HG02852 (cell line): ENCODE data around the gene SLCO6A1.
A peak's percentile ranks its signal among the peaks of the same experiment; 100 is the strongest.
"Not testable (repeated sequence)": the region's sequence is repeated elsewhere in the genome, so short reads cannot be mapped to it uniquely, and the experiment has no call there.

ENCODE experiments used
- ATAC-seq: cut with Tn5 transposase; IDR thresholded peaks from one replicate; pipeline ENCODE4 v1.9.1; 2021; ENCODE audit warnings: mild to moderate bottlenecking, moderate library complexity; ENCODE audit not compliant: unreplicated experiment

Gene SLCO6A1, protein sequence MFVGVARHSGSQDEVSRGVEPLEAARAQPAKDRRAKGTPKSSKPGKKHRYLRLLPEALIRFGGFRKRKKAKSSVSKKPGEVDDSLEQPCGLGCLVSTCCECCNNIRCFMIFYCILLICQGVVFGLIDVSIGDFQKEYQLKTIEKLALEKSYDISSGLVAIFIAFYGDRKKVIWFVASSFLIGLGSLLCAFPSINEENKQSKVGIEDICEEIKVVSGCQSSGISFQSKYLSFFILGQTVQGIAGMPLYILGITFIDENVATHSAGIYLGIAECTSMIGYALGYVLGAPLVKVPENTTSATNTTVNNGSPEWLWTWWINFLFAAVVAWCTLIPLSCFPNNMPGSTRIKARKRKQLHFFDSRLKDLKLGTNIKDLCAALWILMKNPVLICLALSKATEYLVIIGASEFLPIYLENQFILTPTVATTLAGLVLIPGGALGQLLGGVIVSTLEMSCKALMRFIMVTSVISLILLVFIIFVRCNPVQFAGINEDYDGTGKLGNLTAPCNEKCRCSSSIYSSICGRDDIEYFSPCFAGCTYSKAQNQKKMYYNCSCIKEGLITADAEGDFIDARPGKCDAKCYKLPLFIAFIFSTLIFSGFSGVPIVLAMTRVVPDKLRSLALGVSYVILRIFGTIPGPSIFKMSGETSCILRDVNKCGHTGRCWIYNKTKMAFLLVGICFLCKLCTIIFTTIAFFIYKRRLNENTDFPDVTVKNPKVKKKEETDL

DNA sequence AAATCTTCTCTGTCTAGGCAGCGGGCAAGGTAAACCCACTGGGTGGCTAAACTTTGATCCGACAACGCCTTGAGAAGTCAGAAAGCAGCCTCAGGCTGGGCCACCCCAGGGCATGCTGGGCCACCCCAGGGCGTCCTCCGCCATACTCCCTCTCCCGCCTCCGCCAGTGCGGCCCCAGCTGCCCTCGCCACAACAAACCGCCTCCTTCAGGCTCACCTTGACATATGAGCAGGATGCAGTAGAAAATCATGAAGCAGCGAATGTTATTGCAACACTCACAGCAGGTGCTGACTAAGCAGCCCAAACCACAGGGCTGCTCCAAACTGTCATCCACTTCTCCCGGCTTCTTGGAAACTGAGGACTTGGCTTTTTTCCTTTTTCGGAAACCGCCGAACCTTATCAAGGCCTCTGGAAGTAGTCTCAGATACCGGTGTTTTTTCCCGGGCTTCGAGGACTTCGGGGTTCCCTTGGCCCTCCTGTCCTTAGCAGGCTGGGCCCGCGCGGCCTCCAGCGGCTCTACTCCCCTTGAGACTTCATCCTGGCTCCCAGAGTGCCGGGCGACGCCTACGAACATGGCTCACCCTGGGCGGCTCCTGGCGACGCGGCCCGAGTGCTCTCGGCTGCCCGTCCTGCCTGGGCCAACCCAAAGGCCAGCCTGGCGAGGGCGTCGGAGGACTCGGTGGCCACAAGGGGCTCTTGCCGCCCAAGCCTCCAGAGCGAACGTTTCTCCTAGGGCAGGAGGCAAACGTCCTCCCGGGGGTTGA is at the start of gene SLCO6A1:
SLCO6A1 (minus strand) TSS at position 731 of the 764 bp plus-strand sequence; CDS start at position 574, 157 bp downstream.
- ATAC-seq: no peak

DNA sequence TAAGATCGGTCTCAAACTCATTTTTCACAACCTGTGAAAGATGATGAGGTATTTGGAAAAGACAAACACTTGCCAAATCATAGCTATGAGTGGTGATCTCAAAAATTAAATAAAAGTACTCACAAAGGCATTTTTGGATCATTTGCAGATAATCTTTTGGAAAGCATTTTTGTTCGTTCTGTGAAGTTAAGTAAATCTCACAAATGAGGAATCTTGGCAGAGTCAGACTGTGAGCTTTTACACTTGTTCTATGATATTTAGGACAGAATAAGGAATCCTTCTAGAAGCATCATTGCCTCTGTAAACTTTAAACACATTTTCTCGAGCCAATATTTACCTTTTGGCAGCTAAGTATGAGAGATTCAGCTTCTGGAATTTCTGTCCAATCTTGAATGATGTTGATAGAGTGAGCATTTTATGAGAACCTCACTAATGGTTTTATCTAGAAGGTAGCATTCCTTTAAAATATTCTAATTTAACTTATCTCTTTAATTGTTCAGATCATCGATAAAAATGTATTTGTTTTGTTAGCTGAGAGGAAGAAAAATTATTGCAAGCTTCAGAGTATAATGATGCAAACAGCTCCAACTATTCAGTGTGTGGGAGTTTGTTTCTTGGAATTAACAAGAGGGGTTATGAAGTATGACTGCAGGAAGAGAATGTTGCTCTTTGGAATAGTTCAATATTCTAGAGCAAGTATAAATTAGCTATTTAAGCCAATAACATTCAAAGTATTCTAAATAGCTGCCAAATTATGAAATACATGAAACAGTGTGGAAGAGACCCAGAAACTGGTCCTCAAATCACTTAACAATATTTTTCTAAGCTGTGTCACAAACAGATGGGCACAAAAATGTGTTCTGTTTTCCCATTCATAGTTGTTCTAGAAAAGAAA is 48.6 kb upstream of the SLCO6A1 start:
- ATAC-seq: no peak

DNA sequence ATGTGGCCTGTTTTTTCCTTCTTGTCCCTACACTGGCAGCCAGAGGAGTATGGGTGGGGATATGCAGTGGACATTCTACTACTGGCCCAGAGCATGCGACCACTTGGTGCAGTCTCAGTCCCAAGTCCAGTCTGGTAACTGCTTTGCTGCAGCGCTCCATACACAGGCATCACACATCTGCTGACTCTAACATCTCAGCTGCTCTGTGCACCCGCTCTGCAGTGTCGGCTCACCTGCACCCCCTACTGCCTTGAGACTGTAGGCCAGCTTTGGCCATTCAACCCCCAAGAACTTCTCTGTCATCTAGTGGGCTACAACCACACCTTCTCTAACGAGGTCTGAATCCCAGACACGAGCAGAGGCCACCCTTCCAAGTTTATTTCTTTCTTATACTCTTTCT is 46.4 kb upstream of the SLCO6A1 start:
- peak; percentile 63 for ATAC-seq

DNA sequence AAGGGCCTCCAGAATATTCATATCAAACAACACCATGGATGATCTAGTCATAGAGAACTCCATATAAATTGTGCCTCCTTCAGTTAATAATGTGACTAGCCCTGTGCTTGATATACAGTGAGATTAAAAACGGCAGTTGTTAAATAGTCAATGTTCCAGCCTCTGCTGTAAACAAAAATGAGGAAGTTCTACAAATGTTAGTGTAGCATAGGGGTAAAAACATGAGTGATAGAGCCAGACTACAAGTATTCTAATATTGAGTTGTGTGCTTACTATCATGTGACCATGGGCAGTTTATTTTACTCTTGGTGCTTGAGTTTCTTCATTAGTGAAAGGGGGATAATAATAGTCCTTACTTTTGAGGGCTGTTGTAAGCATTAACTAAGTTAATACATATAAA is 43.3 kb upstream of the SLCO6A1 start:
- no peak for ATAC-seq

DNA sequence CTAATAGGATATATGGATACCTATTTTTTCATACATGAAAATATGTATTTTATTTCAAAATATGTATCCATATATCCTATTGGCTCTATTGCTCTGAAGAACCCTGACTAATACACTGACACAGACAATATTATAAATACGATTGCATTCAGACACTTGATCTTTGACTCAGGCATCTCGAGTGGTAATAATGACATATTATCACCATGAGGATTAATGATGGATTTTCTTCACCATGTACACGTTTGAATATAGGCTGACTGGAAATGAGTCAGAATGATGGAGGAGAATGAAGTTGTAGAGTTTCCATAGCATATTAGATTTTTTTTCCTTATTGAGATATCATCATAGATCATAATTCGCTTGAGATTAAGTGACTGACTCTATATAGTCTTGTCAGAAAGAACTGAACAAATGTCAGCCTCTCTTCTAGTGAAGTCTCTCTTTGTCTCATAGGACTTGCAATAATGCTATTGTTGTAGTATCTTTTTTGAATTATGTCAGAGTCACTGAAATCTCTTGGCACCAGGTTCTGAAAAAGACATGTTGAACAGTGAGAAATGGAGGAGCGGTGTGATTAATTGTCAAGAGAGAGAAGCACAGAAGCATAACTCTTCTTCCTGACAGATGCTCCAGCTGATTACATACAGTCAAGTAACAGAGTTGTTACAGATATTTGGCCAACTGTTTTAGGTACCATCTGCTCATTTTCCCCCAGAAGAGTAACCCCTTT is 41.4 kb upstream of the SLCO6A1 start:
- no peak for ATAC-seq

DNA sequence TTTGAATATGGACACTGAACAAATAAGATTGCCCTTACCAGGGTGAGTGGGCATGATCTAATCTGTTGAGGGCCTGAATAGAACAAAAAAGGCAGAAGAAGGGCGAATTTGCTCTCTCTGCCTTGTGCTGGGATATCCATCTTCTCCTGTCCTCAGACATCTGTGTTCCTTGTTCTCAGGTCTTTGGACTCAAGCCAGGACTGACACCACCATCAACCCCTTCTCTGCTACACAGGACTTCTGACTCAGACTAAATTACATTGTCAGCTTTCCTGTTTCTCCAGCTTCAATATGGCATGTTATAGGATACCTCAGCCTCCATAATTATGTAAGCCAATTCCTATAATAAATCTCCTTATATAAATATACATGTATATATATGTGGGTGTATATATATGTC is 40.8 kb upstream of the SLCO6A1 start:
- no peak for ATAC-seq

DNA sequence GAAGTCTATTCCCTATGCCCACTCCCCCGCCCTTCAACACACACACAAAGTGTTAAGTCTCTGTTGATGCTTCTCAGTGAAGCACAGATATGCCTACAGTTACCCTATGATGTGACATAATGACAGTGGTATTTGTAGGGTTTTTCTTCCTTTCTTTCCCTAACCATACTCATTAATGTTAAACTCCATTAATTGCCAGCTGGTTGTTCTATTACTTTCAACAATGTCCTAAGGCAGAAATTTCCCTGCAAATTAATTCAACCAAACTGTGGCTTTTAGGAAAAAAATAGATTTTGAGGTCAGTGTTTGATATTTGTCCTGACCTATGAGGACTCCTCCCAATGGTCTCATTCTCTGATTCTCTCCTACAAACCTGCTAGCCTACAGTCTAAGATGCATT is 38.2 kb upstream of the SLCO6A1 start:
- no peak for ATAC-seq

DNA sequence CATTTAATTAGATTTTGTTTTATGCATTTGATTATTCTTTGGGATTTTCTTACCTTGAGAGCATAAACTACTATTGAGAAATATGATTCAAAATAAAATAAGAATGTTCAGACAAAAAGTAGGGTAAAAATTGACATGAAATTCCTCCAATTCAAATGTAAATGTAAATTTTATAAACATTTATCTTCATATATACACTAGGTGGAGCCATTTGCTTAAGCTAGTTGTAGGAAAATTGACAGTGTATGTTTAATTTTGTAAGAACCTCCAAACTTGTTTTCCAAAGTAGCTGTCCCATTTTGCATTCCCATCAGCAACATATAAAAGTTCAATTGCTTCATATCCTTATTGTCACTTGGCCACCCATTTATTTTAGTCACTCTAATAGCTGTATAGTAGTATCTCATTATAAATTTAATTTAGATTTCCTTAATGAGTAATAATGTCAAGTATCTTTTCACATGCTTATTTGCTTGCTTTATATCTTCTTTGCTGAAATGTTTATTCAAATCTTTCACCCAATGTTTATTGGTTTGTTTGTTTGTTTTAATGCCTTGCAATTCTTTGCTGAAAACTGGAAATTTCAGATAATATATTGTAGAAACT is 37.6 kb upstream of the SLCO6A1 start:
- ATAC-seq: no peak

DNA sequence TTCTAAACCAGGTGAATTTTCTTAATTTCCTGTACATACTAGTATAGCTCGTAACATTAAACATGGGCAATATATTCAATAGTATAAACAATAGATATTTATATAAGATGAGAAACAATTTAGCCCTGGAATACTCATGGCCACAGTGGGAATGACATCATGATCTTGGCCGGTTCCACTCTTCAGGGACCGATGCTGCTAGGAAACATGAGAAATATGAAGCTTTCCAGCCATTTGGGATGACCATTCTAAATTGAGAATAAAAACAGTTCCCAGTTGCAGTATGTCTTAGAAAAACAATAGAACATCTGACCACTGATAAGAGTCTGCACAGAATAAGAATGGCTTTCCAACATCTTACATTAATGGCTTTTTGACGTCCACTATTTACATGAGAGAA is 33.3 kb upstream of the SLCO6A1 start:
- ATAC-seq: no peak

DNA sequence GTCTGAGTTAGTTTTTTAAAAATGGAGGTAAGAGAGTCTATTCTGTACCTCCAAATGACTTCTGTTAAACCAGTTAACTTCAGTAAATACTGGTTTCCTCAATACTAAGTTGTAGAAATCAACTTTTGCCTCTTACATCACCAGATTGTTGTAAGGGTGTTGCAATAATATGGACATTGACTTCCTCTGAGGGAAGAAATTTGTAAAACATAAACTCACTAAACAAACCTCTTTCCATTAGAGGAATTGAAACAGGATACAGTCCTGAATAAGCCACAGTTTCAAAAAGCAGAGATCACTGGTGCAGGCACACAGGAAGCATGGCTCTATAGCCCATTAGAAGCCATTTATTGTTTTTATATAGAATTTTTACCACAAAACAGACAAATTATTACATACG is 32.7 kb upstream of the SLCO6A1 start:
- peak; percentile 51 for ATAC-seq

DNA sequence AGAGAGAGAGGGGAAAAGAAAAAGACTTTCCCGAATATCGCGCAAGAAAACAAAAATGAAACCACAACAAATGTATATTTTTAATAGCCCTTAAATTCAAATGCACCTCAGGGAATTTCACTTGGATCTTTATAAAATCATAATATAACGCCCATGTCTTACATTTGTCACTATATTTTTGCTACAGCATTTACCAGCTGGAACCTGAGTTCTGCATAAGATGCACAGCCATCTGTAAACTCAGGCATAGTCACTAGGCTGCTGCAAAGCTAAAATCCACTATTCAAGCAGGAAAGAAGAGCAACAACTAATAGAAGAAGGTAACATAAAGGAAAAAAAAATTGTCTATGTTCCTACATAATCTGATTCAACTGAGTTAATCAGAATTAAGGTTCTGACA is 30.6 kb upstream of the SLCO6A1 start:
- no peak for ATAC-seq

DNA sequence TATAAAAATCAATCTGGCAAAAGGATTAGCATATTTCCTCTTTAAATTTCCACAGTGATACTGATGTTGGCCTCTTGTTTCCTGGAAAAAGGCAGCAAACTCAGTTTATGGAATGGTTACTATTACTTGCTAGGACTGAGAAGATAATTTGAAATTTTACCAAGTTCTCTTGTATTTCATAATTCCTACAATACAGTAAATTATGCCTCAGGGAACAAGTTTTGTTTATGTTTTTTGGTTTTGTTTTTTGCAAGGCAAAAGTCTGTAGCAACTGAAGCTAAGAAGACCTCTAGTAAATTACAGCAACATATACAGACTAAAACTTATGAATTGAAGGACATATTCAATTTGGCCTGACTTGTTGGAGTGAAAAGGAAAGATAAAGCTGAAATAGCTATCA is 30.2 kb upstream of the SLCO6A1 start:
- no peak for ATAC-seq

DNA sequence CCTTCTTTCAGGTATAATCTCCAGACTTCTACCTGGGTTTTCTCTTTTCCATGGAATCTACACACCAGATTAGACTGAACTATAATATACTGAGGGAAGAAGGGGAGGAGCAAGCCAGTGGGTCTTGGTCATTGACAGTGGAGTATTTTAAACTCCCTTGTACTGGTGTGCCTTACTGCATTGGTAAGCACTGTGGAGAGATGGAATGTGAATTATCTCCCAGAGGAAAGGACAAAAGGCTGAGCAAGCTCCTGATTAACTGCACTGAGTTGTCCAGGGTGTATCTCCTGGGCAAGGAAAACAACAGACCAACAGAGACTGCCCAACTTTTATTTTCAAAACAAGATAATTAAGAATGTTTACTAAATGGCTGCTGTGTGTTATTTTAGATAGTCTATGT is 29.8 kb upstream of the SLCO6A1 start:
- ATAC-seq: no peak

DNA sequence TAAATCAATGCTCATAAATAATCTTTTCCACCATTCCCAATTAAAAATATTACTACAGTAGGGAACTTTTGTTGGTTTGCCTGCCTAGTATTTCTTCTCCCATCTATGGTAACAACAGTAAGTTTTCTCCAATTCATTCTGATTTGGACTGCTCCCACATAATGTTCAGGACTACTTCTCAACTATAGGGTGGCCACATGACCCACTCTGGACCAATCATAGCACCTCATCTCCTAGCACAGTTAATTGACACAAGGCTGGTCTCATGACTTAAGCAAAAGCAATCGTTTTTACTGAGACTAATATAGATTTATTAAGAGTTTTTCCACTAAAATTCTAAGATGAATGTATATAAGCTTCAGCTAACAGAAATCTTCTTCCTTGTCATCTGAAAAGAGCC is 28.7 kb upstream of the SLCO6A1 start:
- ATAC-seq: no peak

DNA sequence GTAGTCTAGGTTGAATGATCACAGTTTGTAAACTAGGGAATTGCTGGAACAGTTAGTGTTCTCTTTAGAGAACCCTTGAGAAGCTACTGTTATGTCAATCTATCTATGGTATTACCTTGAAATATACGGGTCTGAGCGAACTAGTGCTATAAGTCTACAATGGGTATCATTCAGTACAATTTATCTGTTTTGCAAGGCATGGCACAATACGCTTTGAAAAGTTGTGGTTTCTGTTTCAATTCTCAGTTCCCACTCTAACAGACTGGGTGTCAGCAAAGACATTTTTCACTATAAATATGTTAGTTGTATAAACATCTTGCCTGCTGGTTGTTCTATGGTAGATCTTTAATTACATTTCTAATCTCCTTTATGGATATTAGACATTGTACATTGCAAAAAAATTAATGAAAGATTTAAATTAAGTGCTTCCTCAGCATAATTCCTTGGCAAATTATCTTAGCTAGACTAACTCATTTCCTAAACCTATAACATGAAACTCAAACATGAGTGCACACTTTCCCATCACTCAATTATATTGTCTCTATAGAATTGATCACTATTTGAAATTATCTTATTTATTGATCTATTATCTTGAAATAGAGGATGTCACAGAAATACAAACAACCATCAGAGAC is 24.9 kb upstream of the SLCO6A1 start:
- peak; percentile 95 for ATAC-seq

DNA sequence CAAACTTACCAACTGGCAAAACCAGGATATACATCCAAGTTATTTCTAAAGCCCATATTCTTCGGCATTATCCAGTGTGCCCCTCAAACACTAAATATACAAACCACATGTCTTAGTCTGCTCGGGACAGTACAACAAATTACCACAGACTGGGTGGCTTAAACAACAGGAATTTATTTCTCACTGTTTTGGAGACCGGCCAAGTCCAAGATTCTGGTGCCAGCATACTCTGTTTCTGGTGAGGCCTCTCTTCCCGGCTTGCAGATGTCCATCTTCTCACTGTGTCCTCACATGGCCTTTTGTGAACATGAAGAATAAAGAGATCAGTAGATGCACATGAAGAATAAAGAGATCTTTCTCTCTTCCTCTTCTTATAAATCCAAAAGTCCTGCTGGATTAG is 12.9 kb upstream of the SLCO6A1 start:
- ATAC-seq: no peak

DNA sequence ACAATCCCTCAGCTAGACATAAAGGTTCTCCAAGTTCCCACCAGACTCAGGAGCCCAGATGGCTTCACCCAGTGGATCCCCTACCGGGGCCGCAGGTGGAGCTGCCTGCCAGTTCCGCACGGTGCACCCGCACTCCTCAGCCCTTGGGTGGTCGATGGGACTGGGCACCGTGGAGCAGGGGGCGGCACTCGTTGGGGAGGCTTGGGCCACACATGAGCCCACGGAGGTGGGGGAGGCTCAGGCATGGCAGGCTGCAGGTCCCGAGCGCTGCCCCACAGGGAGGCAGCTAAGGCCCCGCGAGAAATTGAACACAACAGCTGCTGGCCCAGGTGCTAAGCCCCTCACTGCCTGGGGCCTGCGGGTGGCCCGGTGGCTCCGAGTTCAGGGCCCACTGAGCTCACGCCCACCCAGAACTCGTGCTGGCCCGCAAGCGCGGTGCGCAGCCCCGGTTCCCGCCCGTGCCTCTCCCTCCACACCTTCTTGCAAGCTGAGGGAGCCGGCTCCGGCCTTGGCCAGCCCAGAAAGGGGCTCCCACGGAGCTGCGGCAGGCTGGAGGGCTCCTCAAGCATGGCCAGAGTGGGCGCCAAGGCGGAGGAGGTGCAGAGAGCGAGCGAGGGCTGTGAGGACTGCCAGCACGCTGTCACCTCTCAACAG is 7.4 kb downstream of the SLCO6A1 start:
- ATAC-seq: not testable (repeated sequence)

DNA sequence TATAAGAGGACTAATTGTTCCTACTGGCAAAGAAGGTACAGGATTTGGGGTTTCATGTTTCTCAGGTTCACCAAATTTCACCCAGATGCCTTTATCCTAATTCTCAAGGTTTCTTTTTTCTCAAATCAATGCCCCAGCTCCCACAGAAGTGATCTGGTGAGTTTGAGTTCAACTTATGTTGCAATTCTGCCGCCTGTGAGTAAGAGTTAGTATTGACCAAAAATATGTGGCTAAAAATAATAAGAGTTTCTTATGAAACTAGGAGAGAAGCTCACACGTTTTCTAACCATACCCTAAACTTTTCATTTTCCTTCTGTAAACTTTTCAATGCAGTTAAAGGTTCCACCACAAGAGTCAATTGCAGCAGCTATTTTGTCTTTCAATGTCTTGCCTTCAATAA is 15.1 kb downstream of the SLCO6A1 start:
- no peak for ATAC-seq
